A673 (cell line): Measurements from ENCODE around the gene TMPRSS11A. TPM values are rescaled to one million over a fixed set of nuclear protein-coding genes. Genes with fewer than 3 reads are reported as not detected.
A peak's percentile ranks its signal among the peaks of the same experiment; 100 is the strongest.

ENCODE experiments used
- BruUV-seq: library from RNA; stranded (reverse); fragments of 400-500 nt; replicated peaks from 2 replicates; lab custom pipeline; 2021; lab: Mats Ljungman, UMichigan
- CTCF ChIA-PET: fragments of 300-600 bp; sonication (Branson Sonifier 250); formaldehyde crosslinking; loops from one replicate; lab custom pipeline; 2022; ENCODE audit warnings: antibody characterized with exemption; lab: Charles Lee
- POLR2A ChIA-PET: fragments of 300-600 bp; sonication (Branson Sonifier 250); formaldehyde crosslinking; loops from one replicate; lab custom pipeline; 2022; ENCODE audit warnings: antibody characterized with exemption; ENCODE audit not compliant: low non-redundant PET; lab: Charles Lee
- DNase-seq: peaks from one replicate; pipeline ENCODE4 v3.0.0-alpha.2; 2015; ENCODE audit warnings: low spot score
- H3K27ac ChIP-seq: fragments of 200-600 bp; sonication (generic); 2 replicates; pipeline ENCODE4 v1.5.1; 2016; ENCODE audit warnings: mixed run types, low read depth, mild to moderate bottlenecking, mixed read lengths, antibody characterized with exemption, low read length; ENCODE audit not compliant: poor library complexity, severe bottlenecking
- H3K27me3 ChIP-seq: fragments of 200-600 bp; sonication (generic); replicated peaks from 2 replicates; pipeline ENCODE4 v1.6.1; 2017; ENCODE audit warnings: mixed run types, low read depth, mild to moderate bottlenecking, mixed read lengths, antibody characterized with exemption, low read length; ENCODE audit not compliant: insufficient read depth, poor library complexity
- H3K36me3 ChIP-seq: fragments of 200-600 bp; sonication (generic); 2 replicates; pipeline ENCODE4 v1.6.1; 2016; ENCODE audit warnings: mixed run types, mild to moderate bottlenecking, mixed read lengths, antibody characterized with exemption, low read length; ENCODE audit not compliant: insufficient read depth, poor library complexity, severe bottlenecking
- H3K4me1 ChIP-seq: fragments of 200-600 bp; sonication (generic); 2 replicates; pipeline ENCODE4 v1.6.1; 2017; ENCODE audit warnings: mixed run types, mild to moderate bottlenecking, mixed read lengths, antibody characterized with exemption, low read length; ENCODE audit not compliant: insufficient read depth, poor library complexity, severe bottlenecking
- H3K4me3 ChIP-seq: fragments of 200-600 bp; sonication (generic); 2 replicates; pipeline ENCODE4 v1.5.1; 2016; ENCODE audit warnings: low read depth, mixed run types, mild to moderate bottlenecking, mixed read lengths, low read length; ENCODE audit not compliant: poor library complexity, severe bottlenecking
- H3K9me3 ChIP-seq: fragments of 200-600 bp; sonication (generic); 2 replicates; pipeline ENCODE4 v1.6.1; 2016; ENCODE audit warnings: mixed run types, low read depth, mild to moderate bottlenecking, mixed read lengths, antibody characterized with exemption, low read length; ENCODE audit not compliant: poor library complexity, severe bottlenecking
- EZH2 ChIP-seq: fragments of 200-600 bp; sonication (generic); IDR thresholded peaks from 2 replicates; pipeline ENCODE4 v1.6.1; 2017; ENCODE audit warnings: borderline replicate concordance, low read depth, mild to moderate bottlenecking, mixed read lengths, antibody characterized with exemption, low read length; ENCODE audit not compliant: poor library complexity, severe bottlenecking
- intact Hi-C: fragments of 100-400 bp; cut with micrococcal nuclease; formaldehyde crosslinking; loops from one replicate; pipeline ENCODE4 v1.10.0; 2022; ENCODE audit not compliant: unreplicated experiment
- total RNA-seq: library from RNA; stranded (reverse); gene quantifications from 2 replicates; pipeline ENCODE4 v1.2.3, GENCODE V29; 2021
- TF ChIP-seq, protein P1 (sequence below): fragments of 300-800, 200-600 bp; sonication (generic); conservative IDR thresholded peaks from 2 replicates; pipeline ENCODE4 v1.5.1; 2017; ENCODE audit warnings: low read depth, mild to moderate bottlenecking, antibody characterized with exemption, low read length, moderate library complexity, mixed read lengths

TMPRSS11A gene
- total RNA-seq, 1 experiment from 2014 or later = not detected

DNA sequence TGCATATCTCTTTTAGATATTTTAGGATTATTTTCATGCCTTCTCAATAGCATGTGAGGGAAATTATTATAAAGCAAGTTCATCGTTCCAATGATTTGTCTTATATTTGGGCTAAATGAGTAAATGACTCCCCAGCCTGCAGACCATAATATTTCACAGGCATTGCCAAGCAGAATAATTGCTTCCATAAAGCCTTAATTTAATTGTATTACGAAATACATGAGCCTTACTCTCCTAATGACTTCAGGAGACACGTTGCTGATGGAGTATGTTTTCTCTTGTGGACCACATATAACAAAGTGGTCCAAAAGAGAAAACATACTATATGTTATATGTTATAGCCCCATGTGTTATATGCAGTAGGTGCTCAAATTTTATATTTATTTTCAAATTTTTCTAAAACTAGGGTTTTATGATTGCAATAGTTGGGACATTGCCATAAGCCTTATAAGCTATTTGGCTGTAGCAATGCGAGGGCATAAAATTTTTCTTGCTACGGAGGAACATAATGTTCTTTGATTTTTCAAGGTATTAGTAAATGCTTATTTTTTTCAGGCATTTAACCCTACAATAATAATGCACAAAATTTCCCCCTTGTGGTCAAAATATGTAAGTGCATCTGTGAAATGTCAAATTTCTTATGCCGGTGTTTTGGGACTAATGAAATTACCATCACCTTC is 53.2 kb downstream of the TMPRSS11A start:
- no TSS peak for BruUV-seq

DNA sequence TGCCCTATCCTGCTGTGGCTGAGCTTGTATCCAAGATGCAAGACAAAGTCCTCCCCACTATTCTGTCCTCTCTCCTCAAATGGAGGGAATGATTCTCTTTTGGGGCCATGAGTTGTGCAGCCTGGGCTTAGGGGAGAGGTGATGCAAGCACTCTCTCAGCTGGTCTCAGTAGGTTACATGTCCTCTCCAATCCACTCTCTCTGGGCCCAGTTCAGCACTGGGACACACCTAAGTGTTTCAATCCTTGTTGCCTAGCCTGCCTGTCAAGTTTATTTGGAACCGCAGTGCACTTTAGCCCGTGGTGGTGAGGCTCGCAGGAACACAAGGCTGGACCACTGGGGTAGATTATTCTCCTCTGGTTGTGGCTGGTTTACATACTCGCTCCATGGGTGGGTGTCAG is 55.6 kb downstream of the TMPRSS11A start:
- no peak for TF ChIP-seq EZH2
- TF ChIP-seq, protein P1, sequence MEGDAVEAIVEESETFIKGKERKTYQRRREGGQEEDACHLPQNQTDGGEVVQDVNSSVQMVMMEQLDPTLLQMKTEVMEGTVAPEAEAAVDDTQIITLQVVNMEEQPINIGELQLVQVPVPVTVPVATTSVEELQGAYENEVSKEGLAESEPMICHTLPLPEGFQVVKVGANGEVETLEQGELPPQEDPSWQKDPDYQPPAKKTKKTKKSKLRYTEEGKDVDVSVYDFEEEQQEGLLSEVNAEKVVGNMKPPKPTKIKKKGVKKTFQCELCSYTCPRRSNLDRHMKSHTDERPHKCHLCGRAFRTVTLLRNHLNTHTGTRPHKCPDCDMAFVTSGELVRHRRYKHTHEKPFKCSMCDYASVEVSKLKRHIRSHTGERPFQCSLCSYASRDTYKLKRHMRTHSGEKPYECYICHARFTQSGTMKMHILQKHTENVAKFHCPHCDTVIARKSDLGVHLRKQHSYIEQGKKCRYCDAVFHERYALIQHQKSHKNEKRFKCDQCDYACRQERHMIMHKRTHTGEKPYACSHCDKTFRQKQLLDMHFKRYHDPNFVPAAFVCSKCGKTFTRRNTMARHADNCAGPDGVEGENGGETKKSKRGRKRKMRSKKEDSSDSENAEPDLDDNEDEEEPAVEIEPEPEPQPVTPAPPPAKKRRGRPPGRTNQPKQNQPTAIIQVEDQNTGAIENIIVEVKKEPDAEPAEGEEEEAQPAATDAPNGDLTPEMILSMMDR = no peak
- no TSS peak for BruUV-seq
- Histone ChIP-seq H3K4me1 (no peaks in the 10 kb centered on the region), H3K36me3 (no peaks in the 10 kb centered on the region), H3K27ac (no peak overlapping the region), H3K9me3 (no peaks in the 10 kb centered on the region), H3K27me3 (no peaks in the 10 kb centered on the region), H3K4me3 (no peak overlapping the region)
- ChIA-PET POLR2A (no interaction called here), CTCF (no interaction called here)
- intact Hi-C loops = no loop called here
- no peak for DNase-seq

More for the DNA sequence above, 53.2 kb downstream of the TMPRSS11A start:
- TF ChIP-seq, protein P1 = peak; percentile 57
- TF ChIP-seq EZH2 = no peak
- Histone ChIP-seq H3K27ac (no peak overlapping the region), H3K27me3 (no peaks in the 10 kb centered on the region), H3K4me3 (no peak overlapping the region), H3K9me3 (no peaks in the 10 kb centered on the region), H3K4me1 (no peaks in the 10 kb centered on the region), H3K36me3 (no peaks in the 10 kb centered on the region)
- ChIA-PET POLR2A (no interaction called here), CTCF (no interaction called here)
- DNase-seq = peak; percentile 14
- intact Hi-C loops = loop anchor here (5.0 kb wide), 1 partner anchor 38 kb away; no protein-coding TSS in a partner anchor

DNA sequence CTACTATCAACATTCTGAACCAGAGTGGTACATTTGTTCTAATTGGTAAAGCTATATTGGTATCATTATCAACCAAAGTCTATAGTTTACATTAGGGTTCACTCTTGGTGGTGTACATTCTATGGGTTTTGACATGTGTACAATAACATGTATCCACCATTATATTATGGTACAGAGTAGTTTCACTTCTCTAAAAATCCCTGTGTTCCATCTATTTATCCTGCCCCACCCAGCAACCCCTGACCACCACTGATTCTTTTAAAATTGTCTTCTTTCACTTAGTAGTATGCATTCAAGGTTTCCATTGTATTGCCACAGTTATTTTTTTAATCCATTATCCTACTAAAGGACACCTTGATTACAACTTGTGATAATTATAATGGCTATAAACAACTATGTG is 64.2 kb downstream of the TMPRSS11A start:
- no peak overlapping the region for H3K4me3 ChIP-seq
- TF ChIP-seq, protein P1 = no peak
- no peak for TF ChIP-seq EZH2
- H3K27ac ChIP-seq = no peak overlapping the region
- intact Hi-C loops = no loop called here
- BruUV-seq = no TSS peak
- H3K9me3 ChIP-seq = no peaks in the 10 kb centered on the region
- DNase-seq = no peak
- H3K27me3 ChIP-seq = no peaks in the 10 kb centered on the region
- CTCF ChIA-PET = no interaction called here
- no peaks in the 10 kb centered on the region for H3K36me3 ChIP-seq
- POLR2A ChIA-PET = no interaction called here
- no peaks in the 10 kb centered on the region for H3K4me1 ChIP-seq
